PC-9 (cell line): ENCODE measurements around the gene ASIP. TPM values are rescaled to one million over a fixed set of nuclear protein-coding genes. Genes with fewer than 3 reads are reported as not detected.
"Not testable (repeated sequence)": the region's sequence is repeated elsewhere in the genome, so short reads cannot be mapped to it uniquely, and the experiment has no call there.

ENCODE experiments used
- BruUV-seq: library from RNA; stranded (reverse); fragments of 400-500 nt; replicated peaks from 2 replicates; lab custom pipeline; 2021; lab: Mats Ljungman, UMichigan
- CTCF ChIA-PET: fragments of 300-600 bp; sonication (Branson Sonifier 250); formaldehyde crosslinking; loops from one replicate; lab custom pipeline; 2022; ENCODE audit warnings: antibody characterized with exemption; lab: Charles Lee
- POLR2A ChIA-PET: fragments of 300-600 bp; sonication (Branson Sonifier 250); formaldehyde crosslinking; loops from one replicate; lab custom pipeline; 2022; ENCODE audit warnings: antibody characterized with exemption; ENCODE audit not compliant: unreplicated experiment; lab: Charles Lee
- DNase-seq, 2 experiments: peaks; one replicate each; pipeline versions ENCODE4 v3.0.0 to v3.0.0-alpha.2; 2015 to 2022; ENCODE audit warnings: mixed read lengths in 1 of 2
- H2AFZ ChIP-seq: fragments of 200-600 bp; sonication (generic); 2 replicates; pipeline ENCODE4 v1.8.1; 2017; ENCODE audit warnings: antibody characterized with exemption
- H3F3A ChIP-seq: fragments of 200-600 bp; sonication (generic); 2 replicates; pipeline ENCODE4 v1.8.1; 2017; ENCODE audit warnings: antibody characterized with exemption, mild to moderate bottlenecking, low read depth; ENCODE audit not compliant: insufficient read depth
- H3K27ac ChIP-seq: fragments of 200-600 bp; sonication (generic); 2 replicates; pipeline ENCODE4 v1.6.1; 2016; ENCODE audit warnings: mixed run types
- H3K27me3 ChIP-seq: fragments of 200-600 bp; sonication (generic); 2 replicates; pipeline ENCODE4 v1.6.1; 2016; ENCODE audit warnings: low read depth, mixed run types; ENCODE audit not compliant: insufficient read depth
- H3K36me3 ChIP-seq: fragments of 200-600 bp; sonication (generic); 2 replicates; pipeline ENCODE4 v1.6.1; 2016; ENCODE audit warnings: low read depth, mixed run types
- H3K4me1 ChIP-seq: fragments of 200-600 bp; sonication (generic); replicated peaks from 2 replicates; pipeline ENCODE4 v1.6.1; 2016; ENCODE audit warnings: mixed run types; ENCODE audit not compliant: insufficient read depth
- H3K4me2 ChIP-seq: fragments of 200-600 bp; sonication (generic); 2 replicates; pipeline ENCODE4 v1.6.1; 2017; ENCODE audit warnings: mixed run types
- H3K4me3 ChIP-seq: fragments of 200-600 bp; sonication (generic); 2 replicates; pipeline ENCODE4 v1.6.1; 2016; ENCODE audit warnings: mixed run types
- H3K79me2 ChIP-seq: fragments of 200-600 bp; sonication (generic); 2 replicates; pipeline ENCODE4 v1.6.1; 2017; ENCODE audit warnings: low read depth, mixed run types
- H3K9me2 ChIP-seq: fragments of 200-600 bp; sonication (generic); 2 replicates; pipeline ENCODE4 v1.8.1; 2017; ENCODE audit warnings: mild to moderate bottlenecking; ENCODE audit not compliant: insufficient read depth
- H3K9me3 ChIP-seq: fragments of 200-600 bp; sonication (generic); 2 replicates; pipeline ENCODE4 v1.8.1; 2016; ENCODE audit warnings: low read depth; ENCODE audit not compliant: insufficient read depth
- H4K20me1 ChIP-seq: fragments of 200-600 bp; sonication (generic); 2 replicates; pipeline ENCODE4 v1.8.1; 2017; ENCODE audit not compliant: insufficient read depth
- CTCF ChIP-seq: fragments of 200-600 bp; sonication (generic); conservative IDR thresholded peaks from 2 replicates; pipeline ENCODE4 v1.6.1; 2017; ENCODE audit warnings: mixed run types, antibody characterized with exemption, mild to moderate bottlenecking, moderate library complexity
- EZH2 ChIP-seq: fragments of 200-600 bp; sonication (generic); IDR thresholded peaks from 2 replicates; pipeline ENCODE4 v1.8.0; 2017; ENCODE audit warnings: antibody characterized with exemption, low read depth
- intact Hi-C: fragments of 100-400 bp; cut with micrococcal nuclease; formaldehyde crosslinking; loops from one replicate; pipeline ENCODE4 v1.10.0; 2022; ENCODE audit not compliant: unreplicated experiment
- total RNA-seq: library from RNA; stranded (reverse); gene quantifications from 2 replicates; pipeline ENCODE4 v1.2.3, GENCODE V29; 2021

Gene ASIP
- total RNA-seq, 1 experiment from 2014 or later, result not detected

- Histone ChIP-seq H3K27ac (no peak overlapping the region), H3K4me1 (no peaks in the 10 kb centered on the region), H3F3A (no peaks in the 10 kb centered on the region), H3K4me2 (no peak overlapping the region), H3K9me3 (peaks cover 17% of the 10 kb centered on the region), H3K9me2 (no peaks in the 10 kb centered on the region), H4K20me1 (no peaks in the 10 kb centered on the region), H3K4me3 (no peak overlapping the region), H3K27me3 (no peaks in the 10 kb centered on the region), H3K79me2 (no peaks in the 10 kb centered on the region), H3K36me3 (no peaks in the 10 kb centered on the region), H2AFZ (no peak overlapping the region)
- ChIA-PET POLR2A (no interaction called here), CTCF (no interaction called here)
- intact Hi-C loops, result no loop called here
- no peak for DNase-seq
- no TSS peak for BruUV-seq
- TF ChIP-seq EZH2, result no peak
These were observed 3.3 kb upstream of the ASIP start for GRCh38 chr20:34237942-34238341.

- CTCF ChIA-PET, result no interaction called here
These were observed 1.1 kb upstream of the ASIP start for GRCh38 chr20:34240121-34240520.

GRCh38 chr20:34242015-34242414 is 792 bp downstream of the ASIP start:
- H3K36me3 ChIP-seq, H4K20me1 ChIP-seq, H3K9me2 ChIP-seq, H3K27ac ChIP-seq, H3F3A ChIP-seq, intact Hi-C loops, CTCF ChIA-PET, H3K4me1 ChIP-seq, DNase-seq, H3K4me3 ChIP-seq, H3K27me3 ChIP-seq, H2AFZ ChIP-seq, H3K79me2 ChIP-seq, BruUV-seq, H3K4me2 ChIP-seq: not testable (repeated sequence)
- POLR2A ChIA-PET, result interaction anchor here (0.7 kb wide), 2 partner anchors 17 to 341 kb away, joined by 5 read pairs; no protein-coding TSS in a partner anchor
- H3K9me3 ChIP-seq, result peaks cover 15% of the 10 kb centered on the region

More at GRCh38 chr20:34240121-34240520, 1.1 kb upstream of the ASIP start:
- no peaks in the 10 kb centered on the region for H3K4me1 ChIP-seq
- H4K20me1 ChIP-seq, result no peaks in the 10 kb centered on the region
- H3K27ac ChIP-seq, result no peak overlapping the region
- DNase-seq, result no peak
- intact Hi-C loops, result no loop called here
- H3K4me2 ChIP-seq, result no peak overlapping the region
- no peaks in the 10 kb centered on the region for H3K79me2 ChIP-seq
- H3K9me3 ChIP-seq, result peaks cover 15% of the 10 kb centered on the region
- no peak overlapping the region for H3K4me3 ChIP-seq
- BruUV-seq, result no TSS peak
- TF ChIP-seq CTCF, result no peak
- no peak for TF ChIP-seq EZH2
- H2AFZ ChIP-seq, result no peak overlapping the region
- no peaks in the 10 kb centered on the region for H3K36me3 ChIP-seq
- no peaks in the 10 kb centered on the region for H3K9me2 ChIP-seq
- POLR2A ChIA-PET, result interaction anchor here (0.7 kb wide), 1 partner anchor 1109 kb away, joined by 10 read pairs; no protein-coding TSS in a partner anchor
- H3F3A ChIP-seq, result no peaks in the 10 kb centered on the region
- no peaks in the 10 kb centered on the region for H3K27me3 ChIP-seq

- H3K4me2 ChIP-seq, result no peak overlapping the region
- ChIA-PET CTCF (no interaction called here), POLR2A (no interaction called here)
- no peak for DNase-seq
- intact Hi-C loops, result no loop called here
- H3K27me3 ChIP-seq, result no peaks in the 10 kb centered on the region
- peaks cover 5% of the 10 kb centered on the region; the same call in 1 of the 2 replicates for H3K4me1 ChIP-seq
- no TSS peak for BruUV-seq
- no peaks in the 10 kb centered on the region for H3F3A ChIP-seq
- no peak overlapping the region for H3K4me3 ChIP-seq
- TF ChIP-seq EZH2, result no peak
- no peak for TF ChIP-seq CTCF
- H3K9me2 ChIP-seq, result no peaks in the 10 kb centered on the region
- no peak overlapping the region for H2AFZ ChIP-seq
- no peaks in the 10 kb centered on the region for H3K79me2 ChIP-seq
- no peaks in the 10 kb centered on the region for H3K36me3 ChIP-seq
- no peaks in the 10 kb centered on the region for H4K20me1 ChIP-seq
- H3K27ac ChIP-seq, result no peak overlapping the region
- peaks cover 9% of the 10 kb centered on the region; the same call in 1 of the 2 replicates for H3K9me3 ChIP-seq
These were observed 1.7 kb downstream of the ASIP start for GRCh38 chr20:34242879-34243278.
